ENCODE results near the gene ANTKMT. TPM values are rescaled to one million over a fixed set of nuclear protein-coding genes. Genes with fewer than 3 reads are reported as not detected.
A peak's percentile ranks its signal among the peaks of the same experiment; 100 is the strongest.

Gene ANTKMT
- total RNA-seq, result 10 to 100 TPM in 3 of 4 donors, 1 to 10 TPM in 1; 6.2 to 21.1 (median 19.1) TPM

GRCh38 chr16:720990-721764 lies at the start of gene ANTKMT:
Gene ANTKMT (plus strand): TSS chr16:721146. CDS start chr16:721275, 129 bp downstream.
- Histone ChIP-seq H3K27ac (peak within 1 kb of the TSS; percentile 79 to 84), H3K27me3 (peaks cover 0 to 3% of the 10 kb centered on the region in 2 donors), H3K4me3 (peak within 1 kb of the TSS; percentile 64 to 79), H3K9me3 (no peaks in the 10 kb centered on the region), H3K36me3 (no peaks in the 10 kb centered on the region), H3K4me1 (peaks cover 3 to 20% of the 10 kb centered on the region in 2 donors)
- peak; percentile 57 to 78 for DNase-seq
- TF ChIP-seq POLR2A (IDR thresholded peaks at IDR 0.05) (peak; percentile 33 to 67), CTCF (IDR thresholded peaks at IDR 0.05) (peak in 3 of 4 experiments; percentile 18 to 44 (median 27))
- intact Hi-C loops (cut with DNase I; ENCODE audit: low total_unique reads), result no loop called here

- intact Hi-C loops (cut with DNase I; ENCODE audit: low total_unique reads), result no loop called here
- H3K36me3 ChIP-seq, result no peaks in the 10 kb centered on the region
- no peak overlapping the region for H3K4me3 ChIP-seq
- H3K4me1 ChIP-seq, result peaks cover 0 to 19% of the 10 kb centered on the region in 2 donors
- no peak for DNase-seq
- H3K27ac ChIP-seq, result no peak overlapping the region
- H3K27me3 ChIP-seq, result no peaks in the 10 kb centered on the region
- no peaks in the 10 kb centered on the region for H3K9me3 ChIP-seq
- TF ChIP-seq CTCF (IDR thresholded peaks at IDR 0.05) (no peak), POLR2A (IDR thresholded peaks at IDR 0.05) (no peak)
These were observed 49.4 kb upstream of the ANTKMT start for GRCh38 chr16:671353-672131.

- DNase-seq, result no peak
- Histone ChIP-seq H3K27ac (no peak overlapping the region), H3K4me3 (no peak overlapping the region), H3K9me3 (no peaks in the 10 kb centered on the region), H3K36me3 (no peaks in the 10 kb centered on the region), H3K4me1 (peaks cover 0 to 15% of the 10 kb centered on the region in 2 donors), H3K27me3 (no peaks in the 10 kb centered on the region)
- no peak for TF ChIP-seq POLR2A (IDR thresholded peaks at IDR 0.05)
- TF ChIP-seq CTCF (IDR thresholded peaks at IDR 0.05), result no peak
- intact Hi-C loops (cut with DNase I; ENCODE audit: low total_unique reads), result no loop called here
These were observed 48.6 kb upstream of the ANTKMT start for GRCh38 chr16:672371-672770.

- no peak for DNase-seq
- Histone ChIP-seq H3K4me3 (no peak overlapping the region), H3K36me3 (no peaks in the 10 kb centered on the region), H3K9me3 (no peaks in the 10 kb centered on the region), H3K27ac (no peak overlapping the region), H3K4me1 (peaks cover 0 to 11% of the 10 kb centered on the region in 2 donors), H3K27me3 (no peaks in the 10 kb centered on the region)
- intact Hi-C loops (cut with DNase I; ENCODE audit: low total_unique reads), result no loop called here
- no peak for TF ChIP-seq POLR2A (IDR thresholded peaks at IDR 0.05)
- no peak for TF ChIP-seq CTCF (IDR thresholded peaks at IDR 0.05)
These were observed 48.1 kb upstream of the ANTKMT start for GRCh38 chr16:672851-673250.
